Thyroid gland (tissue), 4 donors: ENCODE data around the gene BRMS1.

ENCODE experiments used
- POLR2A ChIP-seq, 2 donors: fragments of 450-650 bp; IDR thresholded peaks; one replicate each; pipeline ENCODE4 v1.6.1; 2017; ENCODE audit warnings: antibody characterized with exemption in 2 of 2, mild to moderate bottlenecking in 2 of 2, moderate library complexity in 1 of 2
- TF ChIP-seq, protein P1 (sequence below), 6 experiments: fragments of 200-600 bp in 3 of 6; fragments of 450-650 bp in 3 of 6; sonication (generic) in 3 of 6; IDR thresholded peaks; one replicate each; pipeline ENCODE4 v1.5.1; 2016 to 2019; ENCODE audit warnings: antibody characterized with exemption in 6 of 6, mild to moderate bottlenecking in 2 of 6, inconsistent platforms in 1 of 6, moderate library complexity in 1 of 6

- no peak for TF ChIP-seq POLR2A (IDR thresholded peaks at IDR 0.05)
- TF ChIP-seq, protein P1, sequence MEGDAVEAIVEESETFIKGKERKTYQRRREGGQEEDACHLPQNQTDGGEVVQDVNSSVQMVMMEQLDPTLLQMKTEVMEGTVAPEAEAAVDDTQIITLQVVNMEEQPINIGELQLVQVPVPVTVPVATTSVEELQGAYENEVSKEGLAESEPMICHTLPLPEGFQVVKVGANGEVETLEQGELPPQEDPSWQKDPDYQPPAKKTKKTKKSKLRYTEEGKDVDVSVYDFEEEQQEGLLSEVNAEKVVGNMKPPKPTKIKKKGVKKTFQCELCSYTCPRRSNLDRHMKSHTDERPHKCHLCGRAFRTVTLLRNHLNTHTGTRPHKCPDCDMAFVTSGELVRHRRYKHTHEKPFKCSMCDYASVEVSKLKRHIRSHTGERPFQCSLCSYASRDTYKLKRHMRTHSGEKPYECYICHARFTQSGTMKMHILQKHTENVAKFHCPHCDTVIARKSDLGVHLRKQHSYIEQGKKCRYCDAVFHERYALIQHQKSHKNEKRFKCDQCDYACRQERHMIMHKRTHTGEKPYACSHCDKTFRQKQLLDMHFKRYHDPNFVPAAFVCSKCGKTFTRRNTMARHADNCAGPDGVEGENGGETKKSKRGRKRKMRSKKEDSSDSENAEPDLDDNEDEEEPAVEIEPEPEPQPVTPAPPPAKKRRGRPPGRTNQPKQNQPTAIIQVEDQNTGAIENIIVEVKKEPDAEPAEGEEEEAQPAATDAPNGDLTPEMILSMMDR (IDR thresholded peaks at IDR 0.05): no peak
Observed at GRCh38 chr11:66335531-66336233, 9.2 kb downstream of the BRMS1 start.
